Measurements from ENCODE around the gene COMTD1. TPM values are rescaled to one million over a fixed set of nuclear protein-coding genes. Genes with fewer than 3 reads are reported as not detected.

COMTD1 gene
- polyA plus RNA-seq, 1 experiment: 2.0 TPM

DNA sequence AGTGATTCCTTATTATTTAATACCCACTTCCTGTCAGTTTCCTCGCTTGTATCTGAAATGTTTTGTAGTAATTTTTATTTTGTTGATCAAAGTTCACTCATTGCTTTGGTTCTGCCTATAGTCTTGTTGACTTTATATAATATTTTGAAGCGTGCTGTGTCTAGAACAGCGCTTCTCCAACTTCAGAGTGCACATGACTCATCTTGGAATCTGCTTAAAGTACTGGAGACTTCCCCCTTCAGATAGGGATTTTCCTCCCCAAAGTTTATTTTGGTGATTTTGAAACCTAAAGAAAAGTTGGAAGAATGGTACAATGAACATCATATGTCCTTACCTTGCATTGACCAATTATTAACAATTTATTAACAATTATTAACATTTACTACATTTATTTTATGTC is 5.8 kb downstream of the COMTD1 start:
- Histone ChIP-seq H3K27ac (ENCODE audit: low read depth, low read length) (no peak overlapping the region), H3K4me3 (ENCODE audit: low read depth, low read length) (no peak overlapping the region), H3K27me3 (ENCODE audit: control insufficient read depth, insufficient read depth, low read length) (no peaks in the 10 kb centered on the region), H3K9me3 (ENCODE audit: control insufficient read depth, insufficient read depth, low read length) (no peaks in the 10 kb centered on the region)
- TF ChIP-seq CTCF (IDR thresholded peaks at IDR 0.05; ENCODE audit: low read depth, low read length): no peak
- ChIA-PET CTCF (interaction anchor here (0.6 to 2.1 kb wide), 17 partner anchors 12 to 986 kb away, joined by 3 to 14 read pairs (median 5); partner anchors contain the start of gene SAMD8), POLR2A (interaction anchor here (1.0 kb wide), 2 partner anchors 44 to 119 kb away, joined by 3 read pairs; partner anchors contain the start of gene SAMD8)
- DNase-seq (ENCODE audit: low read depth, low spot score): no peak

DNA sequence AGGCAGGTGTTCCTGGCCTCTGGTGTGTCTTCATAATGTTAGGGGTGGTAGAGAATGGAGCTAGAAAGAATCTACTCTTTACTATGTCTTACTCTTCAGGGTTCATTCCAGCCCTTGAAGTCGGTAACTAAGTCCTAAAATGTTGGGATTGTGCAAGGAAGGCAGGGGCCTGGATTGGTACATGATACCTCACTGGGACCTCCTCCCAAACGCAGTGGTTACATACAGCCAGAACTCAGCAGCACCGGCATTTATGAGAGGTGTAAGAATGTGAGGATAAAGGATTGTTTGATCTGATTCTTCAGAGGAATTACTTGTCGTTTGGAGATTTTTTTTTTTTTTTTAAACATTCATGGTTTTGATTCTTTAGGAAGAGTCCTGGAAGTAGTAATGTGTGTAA is 6.9 kb downstream of the COMTD1 start:
- ChIA-PET POLR2A (interaction anchor here (6.7 kb wide), 1 partner anchor 19 kb away, joined by 49 read pairs; the partner anchor contains the start of gene VDAC2), CTCF (no interaction called here)
- Histone ChIP-seq H3K27me3 (ENCODE audit: control insufficient read depth, insufficient read depth, low read length) (no peaks in the 10 kb centered on the region), H3K9me3 (ENCODE audit: control insufficient read depth, insufficient read depth, low read length) (no peaks in the 10 kb centered on the region), H3K27ac (ENCODE audit: low read depth, low read length) (no peak overlapping the region), H3K4me3 (ENCODE audit: low read depth, low read length) (no peak overlapping the region)
- no peak for DNase-seq (ENCODE audit: low read depth, low spot score)
- no peak for TF ChIP-seq CTCF (IDR thresholded peaks at IDR 0.05; ENCODE audit: low read depth, low read length)

- no peak overlapping the region for H3K27ac ChIP-seq (ENCODE audit: low read depth, low read length)
- CTCF ChIA-PET: no interaction called here
- POLR2A ChIA-PET: interaction anchor here (6.7 kb wide), 1 partner anchor 19 kb away, joined by 49 read pairs; the partner anchor contains the start of gene VDAC2
Observed at GRCh38 chr10:75228278-75228677, 7.5 kb downstream of the COMTD1 start.

GRCh38 chr10:75226656-75227055 is 9.1 kb downstream of the COMTD1 start:
- POLR2A ChIA-PET: interaction anchor here (0.6 to 6.7 kb wide), 3 partner anchors 8 to 115 kb away, joined by 3 to 49 read pairs (median 11); partner anchors contain the start of genes SAMD8 and VDAC2
- DNase-seq (ENCODE audit: low read depth, low spot score): no peak
- Histone ChIP-seq H3K9me3 (ENCODE audit: control insufficient read depth, insufficient read depth, low read length) (no peaks in the 10 kb centered on the region), H3K27ac (ENCODE audit: low read depth, low read length) (no peak overlapping the region), H3K27me3 (ENCODE audit: control insufficient read depth, insufficient read depth, low read length) (no peaks in the 10 kb centered on the region), H3K4me3 (ENCODE audit: low read depth, low read length) (no peak overlapping the region)
- CTCF ChIA-PET: interaction anchor here (1.6 kb wide), 1 partner anchor 9 kb away, joined by 8 read pairs; the partner anchor contains the start of gene COMTD1
- no peak for TF ChIP-seq CTCF (IDR thresholded peaks at IDR 0.05; ENCODE audit: low read depth, low read length)

More at GRCh38 chr10:75228278-75228677, 7.5 kb downstream of the COMTD1 start:
- TF ChIP-seq CTCF (IDR thresholded peaks at IDR 0.05; ENCODE audit: low read depth, low read length): no peak
- H3K27me3 ChIP-seq (ENCODE audit: control insufficient read depth, insufficient read depth, low read length): no peaks in the 10 kb centered on the region
- no peak for DNase-seq (ENCODE audit: low read depth, low spot score)
- H3K9me3 ChIP-seq (ENCODE audit: control insufficient read depth, insufficient read depth, low read length): no peaks in the 10 kb centered on the region
- H3K4me3 ChIP-seq (ENCODE audit: low read depth, low read length): no peak overlapping the region

DNA sequence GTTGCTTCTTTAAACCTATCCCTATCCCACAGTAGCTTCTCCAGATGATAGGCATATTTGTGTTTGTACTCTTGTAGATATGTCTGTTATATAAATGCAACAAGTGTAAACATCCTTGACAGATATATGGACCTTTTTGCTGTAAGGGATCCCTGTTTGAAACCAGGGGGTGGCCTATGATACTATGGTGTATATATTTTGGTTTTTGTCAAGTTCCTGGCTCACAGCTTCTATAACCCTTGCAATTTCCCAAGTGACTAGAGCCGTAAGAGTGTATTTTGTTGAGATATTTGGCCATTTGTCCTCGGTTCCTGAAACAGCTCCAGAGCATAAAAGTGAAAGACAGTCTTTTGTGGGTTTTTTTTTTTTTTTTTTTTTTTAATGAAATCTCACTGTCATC is 9.7 kb downstream of the COMTD1 start:
- POLR2A ChIA-PET: interaction anchor here (0.6 to 6.7 kb wide), 5 partner anchors 8 to 115 kb away, joined by 3 to 49 read pairs (median 4); partner anchors contain the start of genes SAMD8 and VDAC2
- Histone ChIP-seq H3K9me3 (ENCODE audit: control insufficient read depth, insufficient read depth, low read length) (no peaks in the 10 kb centered on the region), H3K4me3 (ENCODE audit: low read depth, low read length) (no peak overlapping the region), H3K27me3 (ENCODE audit: control insufficient read depth, insufficient read depth, low read length) (no peaks in the 10 kb centered on the region), H3K27ac (ENCODE audit: low read depth, low read length) (peak overlapping the region; percentile 87)
- no peak for DNase-seq (ENCODE audit: low read depth, low spot score)
- no peak for TF ChIP-seq CTCF (IDR thresholded peaks at IDR 0.05; ENCODE audit: low read depth, low read length)
- CTCF ChIA-PET: interaction anchor here (0.5 to 1.6 kb wide), 3 partner anchors 10 to 1811 kb away, joined by 3 to 8 read pairs (median 3); partner anchors contain the start of gene COMTD1
